GM19452 (cell line): ENCODE results near the gene NCOA3.
"Not testable (repeated sequence)": the region's sequence is repeated elsewhere in the genome, so short reads cannot be mapped to it uniquely, and the experiment has no call there.

Experiments
- ATAC-seq: cut with Tn5 transposase; IDR thresholded peaks from one replicate; pipeline ENCODE4 v1.9.1; 2021; ENCODE audit not compliant: unreplicated experiment

NCOA3 gene

DNA sequence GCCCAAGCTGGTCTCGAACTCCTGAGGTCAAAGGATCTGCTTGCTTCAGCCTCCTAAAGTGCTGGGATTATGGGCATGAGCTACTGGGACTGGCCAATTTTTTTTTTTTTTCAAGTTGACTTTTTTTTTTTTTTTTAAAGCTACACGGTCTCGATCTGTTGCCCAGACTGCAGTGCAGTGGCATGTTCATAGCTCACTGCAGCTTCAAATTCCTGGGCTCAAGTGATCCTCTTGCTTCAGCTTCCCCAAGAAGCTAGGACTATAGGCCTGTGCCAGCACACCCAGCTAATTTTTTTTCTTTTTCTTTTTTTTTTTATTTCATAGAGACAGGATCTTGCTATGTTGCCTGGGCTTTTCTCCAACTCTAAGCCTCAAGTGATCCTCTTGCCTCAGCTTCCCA lies 59.5 kb downstream of the NCOA3 start:
- no peak for ATAC-seq

GRCh38 chr20:47561603-47562583 lies 60.2 kb downstream of the NCOA3 start:
- ATAC-seq, result no peak

- no peak for ATAC-seq
These were observed 64.6 kb downstream of the NCOA3 start for GRCh38 chr20:47566269-47566668.

- ATAC-seq, result no peak
These were observed 66.3 kb downstream of the NCOA3 start for GRCh38 chr20:47568019-47568418.

- no peak for ATAC-seq
These were observed 67.2 kb downstream of the NCOA3 start for GRCh38 chr20:47568837-47569410.

DNA sequence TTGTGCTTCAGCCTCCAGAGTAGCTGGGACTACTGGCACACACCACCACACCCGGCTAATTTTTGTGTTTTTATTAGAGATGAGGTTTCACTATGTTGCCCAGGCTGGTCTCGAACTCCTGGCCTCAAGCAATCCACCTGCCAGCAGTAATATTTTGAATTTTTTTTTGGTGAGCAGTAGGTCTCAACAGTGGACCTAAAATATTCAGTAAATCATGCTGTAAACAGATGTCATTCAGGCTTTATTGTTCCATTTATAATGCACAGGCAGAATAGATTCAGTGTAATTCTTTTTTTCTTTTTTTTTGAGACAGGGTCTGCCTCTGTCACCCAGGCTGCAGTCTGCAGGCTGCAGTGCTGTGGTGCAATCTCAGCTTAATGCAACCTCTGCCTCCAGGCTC lies 69.7 kb downstream of the NCOA3 start:
- no peak for ATAC-seq

DNA sequence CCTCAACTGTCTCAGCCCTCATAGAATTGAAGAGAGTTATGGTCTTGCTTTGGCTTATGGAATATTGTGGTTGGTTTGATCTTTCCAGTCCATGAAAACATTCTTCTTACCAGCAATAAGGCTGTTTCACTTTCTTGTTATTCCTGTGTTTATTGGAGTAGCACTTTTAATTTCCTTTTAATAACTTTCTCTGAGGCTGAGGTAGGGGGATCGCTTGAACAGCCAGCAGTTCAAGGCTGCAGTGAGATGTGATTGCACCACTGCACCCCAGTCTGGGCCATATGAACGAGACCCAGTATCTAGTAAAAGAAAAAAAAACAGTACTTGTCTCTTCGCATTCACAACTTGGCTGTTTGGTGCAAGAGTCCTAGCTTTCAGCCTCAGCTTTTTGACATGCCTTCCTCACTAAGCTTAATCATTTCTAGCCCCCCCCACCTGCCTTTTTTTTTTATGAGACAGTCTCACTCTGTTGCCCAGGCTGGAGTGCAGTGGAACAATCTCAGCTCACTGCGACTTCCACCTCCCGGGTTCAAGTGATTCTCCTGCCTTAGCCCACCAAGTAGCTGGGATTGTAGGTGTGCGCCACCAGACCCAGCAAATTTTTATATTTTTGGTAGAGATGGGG lies 70.5 kb downstream of the NCOA3 start:
- no peak for ATAC-seq

- ATAC-seq, result no peak
These were observed 71.9 kb downstream of the NCOA3 start for GRCh38 chr20:47573559-47573958.

GRCh38 chr20:47574616-47575364 lies 73.1 kb downstream of the NCOA3 start:
- no peak for ATAC-seq

GRCh38 chr20:47576516-47577033 lies 74.9 kb downstream of the NCOA3 start:
- ATAC-seq, result peak; percentile 72

DNA sequence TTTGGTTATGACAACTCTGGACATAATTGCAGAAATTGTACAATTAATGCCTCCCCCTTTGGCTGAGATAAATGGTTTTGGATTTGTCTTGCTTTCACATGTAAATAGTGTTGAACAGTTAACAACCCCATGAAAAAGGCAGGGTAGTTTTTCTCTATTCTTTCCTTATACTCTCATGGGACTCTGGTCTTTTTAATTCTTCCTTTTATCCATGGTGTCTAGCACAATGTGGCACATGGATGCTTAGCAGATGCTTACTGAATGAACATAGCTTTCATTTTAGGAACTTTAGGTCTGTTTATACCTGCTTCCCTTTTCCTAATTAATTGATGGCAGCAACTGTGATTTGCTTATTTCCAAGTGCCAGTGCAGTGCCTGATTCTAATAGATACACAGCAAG lies 75.6 kb downstream of the NCOA3 start:
- ATAC-seq, result no peak

GRCh38 chr20:47578543-47578942 lies 76.9 kb downstream of the NCOA3 start:
- ATAC-seq, result no peak

DNA sequence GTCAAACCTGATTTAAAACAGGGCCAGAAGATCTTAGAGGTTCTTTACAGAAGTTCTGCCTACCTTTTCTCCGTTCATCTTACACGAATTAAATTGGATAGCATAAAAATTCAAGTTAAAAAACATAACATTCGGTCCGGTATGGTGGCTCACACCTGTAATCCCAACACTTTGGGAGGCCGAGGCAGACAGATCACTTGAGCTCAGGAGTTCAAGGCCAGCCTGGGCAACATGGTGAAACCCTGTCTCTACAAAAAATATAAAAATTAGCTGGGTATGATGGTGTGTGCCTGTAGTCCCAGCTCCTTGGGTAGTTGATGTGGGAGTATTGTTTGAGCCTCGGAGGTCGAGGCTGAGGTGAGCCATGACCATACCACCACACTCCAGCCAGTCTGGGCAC lies 79.0 kb downstream of the NCOA3 start:
- not testable (repeated sequence) for ATAC-seq

DNA sequence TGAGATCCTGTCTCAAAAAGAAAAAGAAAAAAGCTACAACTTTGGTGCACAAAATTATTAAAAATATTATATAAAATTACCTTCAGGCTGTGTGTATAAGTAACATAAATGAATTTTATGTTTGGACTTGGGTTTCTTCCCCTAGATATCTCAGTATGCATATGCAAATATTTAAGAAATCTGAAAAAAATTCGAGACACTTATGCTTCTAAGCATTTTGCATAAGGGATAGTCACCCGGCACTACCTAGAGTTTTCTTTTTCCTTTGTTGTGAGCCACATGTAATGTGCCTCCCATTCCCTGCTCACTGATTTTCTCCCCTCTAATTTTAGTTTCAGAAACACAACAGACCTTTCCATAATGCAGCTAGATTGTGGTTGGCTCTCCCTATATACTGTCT lies 79.4 kb downstream of the NCOA3 start:
- no peak for ATAC-seq

- no peak for ATAC-seq
These were observed 81.9 kb downstream of the NCOA3 start for GRCh38 chr20:47583551-47583950.

DNA sequence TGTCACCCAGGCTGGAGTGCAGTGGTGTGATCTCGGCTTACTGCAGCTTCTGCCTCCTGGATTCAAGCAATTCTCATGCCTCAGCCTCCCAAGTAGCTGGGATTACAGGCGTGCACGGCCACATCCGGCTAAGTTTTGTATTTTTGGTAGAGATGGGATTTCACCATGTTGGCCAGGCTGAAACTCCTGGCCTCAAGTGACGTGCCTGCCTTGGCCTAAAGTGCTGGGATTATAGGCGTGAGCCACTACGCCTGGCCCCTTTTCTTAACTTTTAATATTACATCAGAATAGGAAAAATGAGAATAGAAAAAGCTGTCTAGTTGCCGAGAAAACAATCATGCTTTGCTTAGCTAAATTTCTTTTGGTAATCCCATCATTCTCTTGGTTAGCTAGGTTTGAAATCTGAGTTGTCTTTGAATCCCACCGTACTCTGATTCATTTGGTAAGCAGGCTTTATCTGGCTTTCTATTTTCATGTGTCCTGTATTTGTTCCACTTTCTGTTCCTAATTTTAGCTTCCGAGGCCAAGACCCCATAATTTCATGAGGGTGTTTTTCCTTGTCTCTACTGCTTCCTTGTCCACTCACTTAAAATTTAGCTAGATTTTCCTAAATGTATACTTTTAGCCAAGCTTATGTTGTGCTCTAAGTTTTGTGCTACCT lies 83.5 kb downstream of the NCOA3 start:
- ATAC-seq, result no peak

GRCh38 chr20:47586649-47587294 lies 85.1 kb downstream of the NCOA3 start:
- no peak for ATAC-seq

DNA sequence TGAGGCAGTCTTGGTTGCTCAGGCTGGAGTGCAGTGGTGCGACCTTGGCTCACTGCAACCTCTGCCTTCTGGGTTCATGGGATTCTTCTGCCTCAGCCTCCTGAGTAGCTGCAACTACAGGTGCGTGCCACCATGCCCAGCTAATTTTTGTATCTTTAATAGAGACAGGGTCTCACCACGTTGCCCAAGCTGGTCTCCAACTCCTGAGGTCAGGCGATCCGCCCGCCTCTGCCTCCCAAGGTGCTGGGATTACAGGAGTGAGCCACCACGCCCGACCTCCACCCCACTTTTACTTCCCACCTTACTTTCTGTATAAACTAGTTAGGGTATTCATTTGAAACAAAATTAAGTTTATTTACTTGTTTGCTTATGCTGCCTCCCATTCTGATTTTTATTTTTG lies 86.5 kb downstream of the NCOA3 start:
- no peak for ATAC-seq

- no peak for ATAC-seq
These were observed 89.5 kb downstream of the NCOA3 start for GRCh38 chr20:47591231-47591630.

- ATAC-seq, result no peak
These were observed 92.5 kb downstream of the NCOA3 start for GRCh38 chr20:47594157-47594556.
